ENCODE results near the gene LRP1-AS.

LRP1-AS gene

DNA sequence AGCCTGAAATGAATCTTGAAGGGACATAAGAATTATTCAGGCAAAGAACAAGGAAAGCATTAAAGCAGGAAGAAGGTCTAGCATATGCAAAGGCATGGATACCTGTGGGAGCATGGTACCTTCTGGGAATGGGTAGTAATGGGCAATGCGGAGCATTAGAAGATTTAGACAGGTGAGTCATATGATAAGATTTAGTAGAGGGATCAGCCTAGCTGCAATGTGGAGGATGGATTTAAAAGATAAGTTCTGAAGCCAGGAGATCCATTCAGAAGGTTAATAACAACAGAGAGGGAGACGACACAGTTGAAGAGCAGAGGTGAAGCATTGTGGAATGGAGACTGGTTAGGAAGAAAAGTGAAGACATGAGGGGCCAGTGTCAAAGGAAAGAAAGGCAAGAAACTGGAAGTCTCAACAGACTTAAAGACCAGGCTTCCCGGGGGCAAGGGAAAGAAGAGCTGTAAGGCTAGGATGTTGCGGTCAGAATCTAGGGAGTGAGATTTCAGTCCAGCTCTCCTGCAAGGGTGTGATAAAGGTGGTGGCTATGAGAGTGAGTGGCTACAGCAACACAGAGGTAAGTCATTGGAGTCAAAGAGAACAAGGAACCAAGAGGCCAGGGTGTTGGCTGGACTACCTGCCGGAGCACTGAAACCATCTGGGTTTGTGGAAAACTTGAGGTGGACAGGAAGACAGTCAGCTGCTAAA lies 30.7 kb downstream of the LRP1-AS start:
- DNase-seq, result no peak

DNA sequence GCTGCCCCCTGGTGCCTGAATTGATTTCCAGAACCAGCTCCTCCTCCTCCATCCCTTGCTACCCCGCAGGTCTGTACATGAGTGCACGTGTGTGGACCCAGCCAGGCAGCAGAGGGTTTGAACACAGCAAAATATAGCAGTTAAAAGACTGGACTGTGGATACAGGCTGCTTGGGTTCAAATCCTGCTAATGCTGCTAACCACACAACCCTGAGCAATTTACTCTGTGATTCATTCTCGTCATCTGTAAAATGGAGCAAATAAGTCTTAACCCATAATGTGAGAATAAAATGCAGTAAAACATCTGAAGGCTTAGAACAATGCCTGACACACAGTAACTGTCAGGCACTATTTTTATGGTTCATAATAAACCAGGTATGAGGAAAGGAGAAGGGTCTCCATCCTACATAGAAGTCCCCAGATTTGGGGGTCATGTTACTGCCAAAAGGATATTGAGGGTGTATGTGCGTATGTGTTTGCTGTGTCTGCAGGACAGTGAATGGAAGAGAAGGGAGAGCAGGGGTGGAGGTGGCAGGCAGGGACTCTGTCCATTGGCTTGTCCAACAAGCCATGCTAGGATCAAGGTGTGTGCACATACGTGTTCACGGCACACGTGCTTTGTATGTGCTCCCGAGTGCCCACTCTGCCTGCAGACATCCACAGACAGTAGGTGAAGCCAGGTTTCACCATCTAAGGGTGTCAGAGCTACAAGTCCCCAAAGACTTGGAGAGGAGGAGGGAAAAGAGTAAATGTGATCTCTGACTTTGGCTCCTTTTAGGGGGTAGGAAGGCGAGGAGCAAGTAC lies 34.7 kb downstream of the LRP1-AS start:
- DNase-seq, result no peak

DNA sequence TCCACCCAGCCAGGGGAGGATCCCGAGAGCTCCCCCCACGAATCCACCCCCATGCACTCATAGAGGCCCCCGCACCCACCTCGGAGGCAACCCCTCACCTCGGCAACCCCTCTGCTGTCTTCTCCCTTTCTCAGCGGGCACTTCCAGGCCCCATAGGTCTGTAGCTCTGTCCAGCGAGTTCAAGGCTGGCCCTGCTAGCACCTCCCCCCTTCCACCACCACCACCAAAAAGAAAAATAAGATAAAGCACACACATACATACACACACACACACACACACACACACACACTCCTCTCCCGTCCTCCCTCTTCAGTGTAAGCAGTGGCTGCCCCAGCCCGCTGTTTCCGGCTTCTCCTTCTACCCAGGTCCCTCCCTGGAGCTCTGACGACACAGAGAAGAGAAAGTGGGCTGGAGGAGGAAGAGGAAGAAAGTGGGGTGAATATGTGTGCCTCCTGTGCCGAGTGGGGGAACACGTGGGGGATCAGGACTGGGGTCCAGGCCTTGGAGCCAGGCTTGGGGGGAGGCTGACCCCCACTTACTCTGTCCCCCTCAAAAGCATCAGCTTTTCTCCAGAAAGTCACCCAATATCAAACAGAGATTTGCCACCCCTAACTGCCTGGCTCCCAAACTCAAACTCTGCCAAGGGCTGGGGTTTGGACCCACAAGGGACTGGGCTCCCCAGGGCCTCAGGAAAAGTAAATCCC lies 36.2 kb downstream of the LRP1-AS start, which contains the start of gene STAT6:
Gene STAT6, minus strand, starts transcription at position 332 of the 704 bp plus-strand sequence. CDS start 3,084 bp downstream, outside the sequence.
- peak; percentile 35 to 41 for DNase-seq

DNA sequence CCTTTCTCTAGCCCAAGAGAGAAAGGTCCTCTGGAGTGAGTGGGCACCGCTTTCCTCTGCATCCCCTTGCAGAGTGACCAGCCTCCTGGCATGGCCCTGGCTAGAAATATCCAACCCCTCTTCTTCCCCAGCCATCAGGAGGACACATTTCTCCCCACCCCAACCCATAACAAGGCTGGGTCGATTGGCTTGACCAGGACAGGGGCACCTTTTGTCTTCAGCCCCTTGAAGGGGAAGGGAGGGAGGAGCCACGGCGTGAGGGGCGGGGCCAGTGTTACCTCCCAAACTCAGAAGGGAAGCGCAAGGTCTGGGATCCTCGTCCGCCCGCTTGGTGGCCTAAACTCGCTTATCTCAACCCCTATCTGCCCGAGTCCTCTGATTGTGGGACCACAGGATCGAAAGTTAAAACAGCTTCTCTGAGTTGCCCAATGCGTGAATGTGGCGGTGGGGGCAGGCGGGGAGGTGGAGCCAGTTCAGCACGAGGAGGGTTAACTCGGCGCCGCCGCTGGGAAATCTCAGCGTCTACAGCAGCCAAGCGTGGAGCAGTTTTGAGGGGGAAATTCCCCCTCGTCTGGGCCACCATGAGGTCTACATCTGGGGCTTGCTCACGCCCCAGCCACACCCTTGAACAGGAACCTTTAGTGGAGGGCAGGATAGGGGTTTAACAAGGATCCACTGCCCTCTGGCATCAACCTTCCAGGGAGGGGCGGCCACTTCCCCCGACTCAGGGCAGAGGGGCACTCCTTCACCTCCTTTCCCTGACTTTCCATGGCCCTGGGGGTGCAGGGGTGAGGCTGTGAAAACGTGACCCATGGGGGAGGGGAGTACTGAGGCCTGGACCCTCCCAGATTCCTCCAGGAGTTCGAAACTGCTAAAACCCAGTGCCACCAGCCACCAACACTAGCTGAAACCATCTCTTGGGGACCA lies 37.1 kb downstream of the LRP1-AS start:
- DNase-seq, result no peak

DNA sequence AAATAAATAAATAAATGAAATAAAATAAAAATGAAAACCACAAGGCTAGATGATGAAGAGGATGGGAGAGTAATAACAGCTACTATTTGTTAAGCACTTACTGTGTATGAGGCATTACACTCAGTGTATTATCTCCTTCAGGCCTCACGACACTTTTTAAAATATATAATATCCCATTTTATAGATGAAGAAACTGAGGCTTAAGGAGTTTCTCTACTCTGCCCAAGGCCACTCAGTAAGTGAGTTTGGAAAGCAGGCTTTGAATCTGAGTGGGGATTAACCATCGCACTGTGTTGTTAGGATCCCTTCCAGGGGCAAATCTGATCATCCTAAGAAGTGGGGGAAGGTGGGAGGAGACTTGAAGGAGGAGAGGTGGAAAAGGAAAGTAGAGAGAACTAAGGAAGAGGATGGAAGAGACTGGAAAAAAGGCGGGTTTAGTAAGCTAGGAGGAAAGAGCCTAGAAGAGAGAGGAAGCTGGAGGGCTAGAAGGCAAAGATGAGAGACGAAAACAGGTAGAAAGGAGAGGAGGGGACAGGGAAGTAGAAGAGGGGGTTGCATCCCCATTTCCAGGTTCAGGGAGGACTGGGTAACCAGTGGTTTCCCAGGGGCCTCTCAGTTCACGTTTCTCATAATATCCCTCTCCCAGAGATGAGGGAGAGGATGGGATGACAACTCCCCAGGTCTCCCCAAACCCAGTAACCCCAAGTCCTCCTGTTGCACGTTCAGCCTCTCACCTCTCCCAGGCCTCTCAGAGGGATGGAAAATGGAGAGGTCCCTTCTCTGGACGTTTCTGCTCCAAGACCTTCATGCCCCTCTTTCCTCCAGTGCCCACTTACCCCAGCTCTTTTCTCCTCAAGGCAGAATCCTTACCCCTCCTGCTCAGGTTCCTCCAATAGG lies 38.0 kb downstream of the LRP1-AS start:
- DNase-seq, result no peak

DNA sequence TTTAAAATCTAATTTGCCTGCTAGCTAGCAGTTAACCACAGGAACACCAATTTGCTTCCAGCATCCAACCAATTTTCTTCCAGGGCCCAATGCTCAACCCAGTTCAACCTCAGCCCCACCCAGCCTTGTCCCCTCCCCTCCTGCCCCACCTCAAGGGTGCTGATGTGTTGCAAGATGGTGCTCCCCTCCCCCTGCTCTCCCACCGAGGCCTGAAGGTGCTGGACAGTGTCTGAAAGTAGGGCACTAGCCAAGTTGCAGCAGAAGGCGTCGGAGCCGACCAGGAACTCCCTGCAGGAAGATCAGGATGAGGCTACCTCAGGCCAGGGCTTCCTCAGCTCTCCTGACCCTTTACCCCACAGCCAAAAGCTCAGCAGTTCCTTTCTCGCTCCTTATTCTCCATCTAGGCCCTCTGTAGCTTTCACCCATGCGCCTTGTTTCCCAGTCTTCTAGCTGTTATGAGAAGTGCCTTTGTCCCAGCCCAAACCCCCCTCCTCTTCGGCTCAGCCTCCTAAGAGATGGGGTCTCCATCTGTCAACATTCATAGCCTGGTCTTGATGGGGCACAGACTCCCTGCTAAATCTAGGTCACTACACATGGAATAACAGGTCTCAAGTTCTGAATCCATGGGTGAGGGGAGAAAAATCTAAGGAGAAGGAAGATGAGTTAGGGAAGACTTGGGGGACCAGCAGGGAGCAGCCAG lies 39.8 kb downstream of the LRP1-AS start:
- no peak for DNase-seq

DNA sequence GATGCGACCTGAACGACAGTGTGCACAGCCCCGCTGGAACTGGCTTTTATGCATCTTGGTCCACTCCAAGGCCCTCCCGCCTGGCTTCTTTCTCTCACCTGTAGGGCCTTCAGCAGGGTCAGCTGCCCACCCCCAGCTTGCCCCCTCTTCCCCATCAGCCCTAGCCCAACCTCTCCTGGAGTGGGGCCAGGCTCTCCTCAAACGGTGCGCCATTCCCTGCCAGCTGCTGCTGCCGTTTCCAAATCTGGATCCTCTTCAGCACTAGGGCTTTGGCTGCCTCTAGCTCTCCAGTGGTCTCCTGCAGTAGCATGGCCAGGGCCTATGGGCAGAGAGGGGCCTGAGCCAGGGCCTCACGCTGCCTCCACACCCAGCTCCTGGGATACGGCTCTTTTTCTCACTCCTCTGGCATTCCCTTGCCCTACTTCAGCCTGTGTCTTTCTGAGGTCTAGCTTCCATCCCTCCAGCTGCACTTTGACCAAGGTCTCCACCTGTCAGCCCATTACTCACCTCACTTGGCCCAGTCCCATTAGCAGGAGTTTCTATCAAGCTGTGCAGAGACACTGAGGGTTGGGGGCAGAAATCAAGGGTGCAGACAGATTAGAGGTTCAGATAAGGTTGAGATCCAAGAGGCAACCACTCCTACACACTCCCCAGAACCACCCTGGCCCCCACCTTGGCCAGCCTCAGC lies 41.3 kb downstream of the LRP1-AS start:
- DNase-seq, result no peak

DNA sequence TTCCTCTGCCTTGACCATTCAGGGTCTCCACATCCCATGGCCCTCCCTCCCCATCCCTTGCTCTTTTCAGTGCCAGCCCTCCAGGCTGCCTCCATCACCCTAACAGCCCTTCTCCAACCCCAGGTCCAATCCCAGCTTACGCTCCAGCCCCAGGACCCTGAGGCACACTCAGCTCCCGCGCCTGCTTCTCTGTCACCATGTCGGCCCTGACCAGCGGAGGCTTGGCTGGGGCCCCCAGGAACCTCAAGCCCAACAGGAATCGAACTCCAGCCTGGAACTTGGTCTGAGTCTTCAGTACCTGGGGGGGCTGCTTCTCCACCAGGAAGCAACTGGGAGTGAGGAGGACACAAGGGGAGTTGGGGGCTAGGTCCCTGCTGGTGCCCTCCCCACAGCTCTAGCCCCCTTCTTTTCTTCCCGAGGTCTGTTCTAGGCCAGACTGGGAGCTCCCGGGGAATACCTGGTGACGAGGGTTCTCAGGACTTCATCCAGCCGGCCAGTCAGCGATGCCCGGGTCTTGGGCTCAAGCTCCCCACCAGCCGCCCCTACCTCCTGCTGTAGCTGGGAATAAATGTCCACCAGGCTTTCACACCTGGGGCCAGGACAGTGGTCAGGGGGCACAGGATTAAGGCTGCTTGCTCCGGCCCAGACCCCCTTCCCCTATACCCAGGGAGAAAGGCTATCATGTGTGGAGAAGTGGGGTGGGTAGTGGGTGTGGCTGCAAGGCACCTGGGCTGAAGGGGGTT lies 42.2 kb downstream of the LRP1-AS start:
- no peak for DNase-seq

DNA sequence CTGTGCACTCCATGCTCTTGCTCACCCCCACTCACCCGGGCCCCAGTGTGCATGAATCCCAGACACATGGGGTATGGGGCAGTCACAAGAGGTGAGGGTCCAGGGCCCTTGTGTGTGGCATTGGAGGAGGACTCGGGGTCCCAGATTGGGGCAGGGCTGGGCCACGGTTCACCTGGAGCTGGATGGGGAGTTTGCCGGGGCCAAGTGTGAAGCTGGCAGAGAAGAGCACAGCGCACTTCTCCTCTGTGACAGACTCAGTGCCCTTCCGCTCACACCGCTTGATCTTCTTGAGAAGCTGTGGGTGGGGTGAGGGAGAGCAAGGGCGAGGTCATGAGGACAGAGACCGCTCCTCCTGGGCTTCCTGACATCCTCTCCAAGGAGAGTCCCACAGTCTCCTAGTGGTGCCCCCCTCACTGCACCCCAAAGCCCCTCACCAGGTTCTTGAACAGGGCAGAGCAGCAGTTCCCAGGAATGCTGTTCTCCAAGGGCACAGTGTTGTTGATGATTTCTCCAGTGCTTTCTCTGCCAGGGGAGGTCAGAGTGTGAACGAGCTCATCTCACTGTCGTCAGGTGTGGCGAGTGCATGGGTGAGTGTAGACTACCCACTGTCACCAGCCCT lies 43.0 kb downstream of the LRP1-AS start:
- DNase-seq, result no peak

DNA sequence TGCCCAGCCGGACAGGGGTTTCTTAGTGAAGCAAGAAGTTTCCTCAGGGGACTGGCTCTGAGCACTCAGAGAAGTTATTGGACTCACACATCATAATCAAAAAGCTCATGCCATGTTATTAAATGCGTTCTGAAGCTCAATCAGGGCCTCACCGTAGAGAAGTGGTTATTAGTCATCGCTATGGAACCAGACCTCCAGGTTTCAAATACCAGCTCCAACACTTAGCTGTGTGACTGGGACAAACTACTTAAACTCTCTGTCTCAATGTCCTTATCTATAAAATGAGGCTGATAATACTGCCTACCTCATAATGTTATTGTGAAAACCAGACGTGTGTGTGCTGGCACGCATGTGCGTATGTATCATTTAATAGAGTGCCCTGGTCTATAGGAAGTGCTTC lies 43.6 kb downstream of the LRP1-AS start:
- DNase-seq, result no peak

DNA sequence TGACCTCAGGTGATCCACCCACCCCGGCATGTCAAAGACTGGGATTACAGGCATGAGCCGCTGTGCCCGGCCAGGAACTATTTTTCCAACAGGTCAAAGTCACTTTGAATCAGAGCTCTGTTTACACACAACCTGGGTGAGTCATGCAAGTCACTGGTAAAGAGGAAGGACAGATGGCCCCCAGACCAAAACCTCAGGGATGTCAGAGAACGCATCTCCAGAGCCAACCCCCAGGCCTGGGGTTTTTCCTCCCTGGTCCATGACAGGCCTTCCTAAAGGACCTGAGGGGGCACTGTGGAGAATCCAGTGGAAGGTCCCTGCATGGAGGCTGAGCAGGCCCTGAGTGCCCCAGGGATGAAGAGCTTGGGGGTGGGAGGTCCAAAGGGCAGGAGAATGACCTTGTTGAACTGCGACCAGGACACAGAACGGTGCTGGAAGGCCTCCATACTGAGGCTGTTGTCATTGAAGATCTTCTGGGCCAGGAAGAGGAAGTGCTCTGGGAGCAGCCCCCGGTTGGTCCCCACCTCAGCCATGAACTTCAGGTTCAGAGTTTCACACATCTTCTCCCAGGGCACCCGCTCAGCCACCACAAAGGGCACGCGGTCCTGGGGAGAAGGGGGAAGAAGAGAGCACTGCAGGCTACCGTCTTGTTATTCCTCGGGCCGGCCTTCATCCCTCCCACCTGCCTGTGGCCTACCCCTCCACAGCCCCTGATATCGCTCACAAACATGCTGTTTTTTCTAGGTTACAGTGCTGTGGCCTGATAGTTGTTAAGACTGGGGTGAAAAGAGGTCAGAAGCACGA lies 45.3 kb downstream of the LRP1-AS start:
- DNase-seq, result no peak

DNA sequence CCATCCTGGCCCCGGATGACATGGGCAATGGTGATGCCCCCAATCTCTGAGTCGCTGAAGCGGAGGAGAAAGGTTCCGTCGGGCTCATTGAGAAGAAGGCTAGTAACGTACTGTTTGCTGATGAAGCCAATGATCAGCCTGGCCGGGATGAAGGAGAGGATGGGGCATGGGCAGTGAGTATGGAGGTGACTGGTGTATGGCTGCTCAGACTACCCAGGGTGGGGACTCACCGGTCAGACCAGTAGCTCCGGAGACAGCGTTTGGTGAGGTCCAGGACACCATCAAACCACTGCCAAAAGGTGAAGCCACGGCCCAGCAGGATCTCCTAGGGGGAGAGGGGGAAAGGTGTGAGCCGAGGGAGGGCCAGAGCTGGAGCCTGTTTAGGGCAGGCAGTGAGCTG lies 47.7 kb downstream of the LRP1-AS start:
- DNase-seq, result no peak

DNA sequence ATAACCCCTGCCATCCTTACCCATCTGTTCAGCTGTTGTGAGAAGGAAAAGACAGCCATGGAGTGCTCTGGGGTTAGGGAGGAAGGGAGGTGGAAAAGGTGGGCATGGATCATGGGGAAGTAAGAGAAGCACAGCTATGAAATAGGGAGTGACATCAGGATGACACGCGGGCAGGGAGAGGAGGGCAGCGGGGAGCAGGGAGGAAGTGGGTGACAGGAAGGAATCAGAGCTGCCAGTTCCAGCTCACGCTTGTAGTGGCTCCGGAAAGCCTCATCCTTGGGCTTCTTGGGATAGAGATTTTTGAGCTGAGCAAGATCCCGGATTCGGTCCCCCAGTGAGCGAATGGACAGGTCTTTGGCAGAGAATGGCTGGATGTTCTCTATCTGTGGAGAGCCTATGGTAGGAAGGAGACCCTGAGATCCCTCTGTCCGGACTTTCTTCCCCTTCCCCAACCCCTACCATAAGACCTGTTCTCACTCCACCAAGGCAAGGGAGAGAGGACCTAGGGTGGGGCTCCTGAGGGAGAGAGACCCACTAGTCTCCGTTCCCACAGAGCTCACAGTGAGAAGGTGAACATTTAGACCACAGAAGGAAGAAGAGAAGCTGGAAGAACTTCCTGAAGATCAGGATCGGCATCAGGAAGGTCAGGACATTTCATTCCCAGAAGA lies 48.2 kb downstream of the LRP1-AS start:
- DNase-seq, result no peak

DNA sequence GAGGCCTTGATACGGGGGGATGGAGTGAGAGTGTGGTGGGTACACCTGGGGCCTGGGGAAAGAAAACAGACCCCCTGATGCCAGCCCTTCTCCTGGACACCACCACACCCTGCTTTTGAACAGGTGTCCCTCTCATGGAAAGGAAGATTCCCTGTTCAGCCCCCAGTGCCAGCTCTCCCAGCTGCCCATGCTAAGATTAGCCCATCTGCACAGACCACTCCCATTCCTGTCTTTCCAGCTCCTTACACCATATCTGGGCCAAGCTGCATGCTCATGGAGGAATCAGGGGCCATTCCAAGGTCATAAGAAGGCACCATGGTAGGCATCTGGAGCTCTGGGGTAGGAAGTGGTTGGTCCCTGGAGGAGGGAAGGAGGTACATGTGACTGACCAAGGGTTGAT lies 48.9 kb downstream of the LRP1-AS start:
- no peak for DNase-seq

DNA sequence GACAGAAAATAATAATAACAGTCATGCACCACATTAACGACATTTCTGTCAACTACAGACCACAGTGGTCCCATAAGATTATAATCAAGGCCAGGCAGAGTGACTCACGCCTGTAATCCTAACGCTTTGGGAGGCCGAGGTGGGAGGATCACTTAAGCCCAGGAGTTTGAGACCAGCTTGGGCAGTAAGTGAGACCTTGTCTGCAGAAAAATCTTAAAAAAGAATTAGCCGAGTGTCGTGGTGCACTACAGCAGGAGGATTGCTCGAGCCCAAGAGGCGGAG lies 49.9 kb downstream of the LRP1-AS start:
- no peak for DNase-seq

DNA sequence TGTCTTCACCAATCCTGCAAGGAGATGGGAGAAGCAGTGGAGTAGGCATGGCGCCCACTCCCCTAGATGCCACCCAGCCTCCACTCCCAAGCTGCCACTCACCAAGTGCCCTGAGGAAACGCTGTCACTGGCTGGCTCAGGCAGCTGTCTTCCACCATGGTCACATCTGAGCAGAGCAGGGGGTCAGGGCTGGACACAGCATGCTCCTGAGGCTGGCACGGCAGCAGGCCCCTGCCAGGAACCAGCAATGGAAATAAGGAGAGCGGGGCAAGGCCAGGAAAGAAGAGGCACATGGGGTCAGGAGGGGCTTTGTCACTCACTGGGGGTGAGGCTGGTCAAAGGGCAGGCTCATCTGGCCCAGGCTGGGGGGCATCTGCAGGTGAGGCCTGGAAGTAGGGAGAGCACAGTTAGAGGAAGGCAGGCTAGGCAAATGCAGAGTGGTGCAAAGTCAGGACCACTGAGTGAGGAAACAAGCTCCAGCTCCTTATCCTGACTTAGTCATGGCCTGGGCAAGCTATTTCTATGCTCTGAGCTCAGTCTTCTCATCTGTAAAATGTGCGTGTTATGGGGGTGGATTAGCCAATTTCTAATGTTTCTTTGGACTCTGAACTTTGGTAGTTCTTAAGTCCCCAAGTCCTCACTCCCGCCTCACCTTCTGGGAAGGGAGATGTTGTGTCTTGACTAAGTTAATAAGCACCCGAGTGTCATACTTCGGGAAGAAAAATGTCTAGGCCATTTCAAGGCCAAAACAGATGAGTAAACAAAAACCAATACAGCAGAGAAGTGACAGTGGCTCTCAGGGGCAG lies 50.5 kb downstream of the LRP1-AS start:
- no peak for DNase-seq

DNA sequence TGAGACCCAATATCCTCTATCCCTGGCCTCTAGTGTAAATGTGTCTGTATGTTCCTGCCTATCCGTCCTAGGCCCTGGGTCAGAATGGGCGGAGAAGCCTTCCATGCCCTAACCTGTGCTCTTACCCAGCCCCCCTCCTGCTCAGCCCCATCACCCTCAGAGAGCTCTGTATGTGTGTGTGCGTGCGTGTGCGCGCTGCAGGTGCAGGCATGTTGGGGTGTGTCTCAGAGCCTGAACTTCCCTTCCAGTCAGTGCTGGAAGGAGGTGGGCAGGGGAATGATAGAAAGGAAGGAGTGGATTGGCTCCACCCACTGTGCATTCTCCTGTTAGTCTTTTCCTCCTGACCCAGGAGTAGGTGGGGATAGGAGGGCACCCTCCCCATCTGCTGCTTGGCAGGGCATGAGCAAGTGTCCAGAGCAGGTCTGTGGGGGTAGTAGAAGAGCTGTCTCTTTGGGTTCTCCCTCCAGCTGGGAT lies 51.3 kb downstream of the LRP1-AS start:
- no peak for DNase-seq

Data from hippocampal formation (tissue), 2 donors.